MM.1S (cell line): ENCODE results near the gene OR2B3.

ENCODE experiments used
- DNase-seq: peaks from one replicate; pipeline ENCODE4 v3.0.0-alpha.2; 2015
- H2AFZ ChIP-seq: fragments of 300-600 bp; sonication (generic); 2 replicates; pipeline ENCODE4 v1.6.0; 2016; ENCODE audit warnings: antibody characterized with exemption, low read length
- H3F3A ChIP-seq: fragments of 300-600 bp; sonication (generic); 2 replicates; pipeline ENCODE4 v1.6.1; 2016; ENCODE audit warnings: mild to moderate bottlenecking, antibody characterized with exemption, low read length, moderate library complexity, mixed read lengths; ENCODE audit not compliant: insufficient read depth
- H3K27ac ChIP-seq: fragments of 300-600 bp; sonication (generic); 2 replicates; pipeline ENCODE4 v1.5.1; 2016; ENCODE audit warnings: mild to moderate bottlenecking, low read length
- H3K27me3 ChIP-seq: fragments of 300-600 bp; sonication (generic); replicated peaks from 2 replicates; pipeline ENCODE4 v1.6.0; 2016; ENCODE audit warnings: low read length; ENCODE audit not compliant: insufficient read depth
- H3K36me3 ChIP-seq: fragments of 300-600 bp; sonication (generic); replicated peaks from 2 replicates; pipeline ENCODE4 v1.6.1; 2016; ENCODE audit warnings: mild to moderate bottlenecking, low read length, mixed read lengths; ENCODE audit not compliant: insufficient read depth
- H3K4me1 ChIP-seq: fragments of 300-600 bp; sonication (generic); 2 replicates; pipeline ENCODE4 v1.6.1; 2016; ENCODE audit warnings: low read length, mixed read lengths
- H3K4me2 ChIP-seq: fragments of 300-600 bp; sonication (generic); 2 replicates; pipeline ENCODE4 v1.6.0; 2016; ENCODE audit warnings: low read depth, low read length
- H3K4me3 ChIP-seq: fragments of 300-600 bp; sonication (generic); 2 replicates; pipeline ENCODE4 v1.5.1; 2016; ENCODE audit warnings: low read length, mixed read lengths
- H3K79me2 ChIP-seq: fragments of 300-600 bp; sonication (generic); 2 replicates; pipeline ENCODE4 v1.6.1; 2016; ENCODE audit warnings: mixed run types, low read length, mixed read lengths
- H3K9ac ChIP-seq: fragments of 300-600 bp; sonication (generic); 2 replicates; pipeline ENCODE4 v1.6.1; 2016; ENCODE audit warnings: low read length, mixed read lengths
- H3K9me2 ChIP-seq: fragments of 300-600 bp; sonication (generic); replicated peaks from 2 replicates; pipeline ENCODE4 v1.6.1; 2016; ENCODE audit warnings: mild to moderate bottlenecking, low read length, mixed read lengths; ENCODE audit not compliant: insufficient read depth
- H3K9me3 ChIP-seq: fragments of 300-600 bp; sonication (generic); replicated peaks from 2 replicates; pipeline ENCODE4 v1.6.1; 2016; ENCODE audit warnings: mild to moderate bottlenecking, low read length, mixed read lengths; ENCODE audit not compliant: insufficient read depth
- H4K20me1 ChIP-seq: fragments of 300-600 bp; sonication (generic); 2 replicates; pipeline ENCODE4 v1.6.1; 2016; ENCODE audit warnings: mild to moderate bottlenecking, low read length, moderate library complexity, mixed read lengths; ENCODE audit not compliant: insufficient read depth
- CTCF ChIP-seq: fragments of 300-600 bp; sonication (generic); IDR thresholded peaks from 2 replicates; pipeline ENCODE4 v1.5.1; 2016; ENCODE audit warnings: antibody characterized with exemption, low read length, mixed read lengths
- EZH2 ChIP-seq: fragments of 300-600 bp; sonication (generic); optimal IDR thresholded peaks from 2 replicates; pipeline ENCODE3; 2017; ENCODE audit warnings: low read depth, mild to moderate bottlenecking, antibody characterized with exemption, low read length, mixed read lengths
- EZH2phosphoT487 ChIP-seq: fragments of 300-600 bp; sonication (generic); IDR thresholded peaks from 2 replicates; pipeline ENCODE4 v1.6.1; 2018; ENCODE audit warnings: antibody characterized with exemption, low read length

Gene OR2B3

GRCh38 chr6:29099190-29099589, 12.1 kb upstream of the OR2B3 start, which contains the start of gene OR2J1:
OR2J1 (plus strand) TSS chr6:29099490; CDS start chr6:29100943, 1,453 bp downstream.
- no peaks in the 10 kb centered on the region for H4K20me1 ChIP-seq
- no peak for TF ChIP-seq EZH2phosphoT487
- TF ChIP-seq CTCF = no peak
- TF ChIP-seq EZH2 = no peak
- no peaks in the 10 kb centered on the region for H3K36me3 ChIP-seq
- no peak for DNase-seq
- no peak within 1 kb of the TSS for H3K27ac ChIP-seq
- H3K4me1 ChIP-seq = no peaks in the 10 kb centered on the region
- no peaks in the 10 kb centered on the region for H3K9me2 ChIP-seq
- no peaks in the 10 kb centered on the region for H3K9me3 ChIP-seq
- H3K9ac ChIP-seq = no peak within 1 kb of the TSS
- no peak within 1 kb of the TSS for H3K4me3 ChIP-seq
- no peak within 1 kb of the TSS for H3K4me2 ChIP-seq
- H3K27me3 ChIP-seq = no peaks in the 10 kb centered on the region
- no peaks in the 10 kb centered on the region for H3F3A ChIP-seq
- H2AFZ ChIP-seq = no peak within 1 kb of the TSS
- no peaks in the 10 kb centered on the region for H3K79me2 ChIP-seq

- no peaks in the 10 kb centered on the region for H3K9me3 ChIP-seq
- no peak overlapping the region for H2AFZ ChIP-seq
- no peaks in the 10 kb centered on the region for H3K4me1 ChIP-seq
- no peaks in the 10 kb centered on the region for H3K27me3 ChIP-seq
- no peak overlapping the region for H3K9ac ChIP-seq
- no peaks in the 10 kb centered on the region for H3K79me2 ChIP-seq
- no peak overlapping the region for H3K4me3 ChIP-seq
- no peaks in the 10 kb centered on the region for H3K9me2 ChIP-seq
- TF ChIP-seq EZH2phosphoT487 (no peak), EZH2 (no peak), CTCF (no peak)
- no peaks in the 10 kb centered on the region for H3K36me3 ChIP-seq
- DNase-seq = no peak
- H3F3A ChIP-seq = no peaks in the 10 kb centered on the region
- H3K27ac ChIP-seq = no peak overlapping the region
- no peak overlapping the region for H3K4me2 ChIP-seq
- no peaks in the 10 kb centered on the region for H4K20me1 ChIP-seq
Observed at GRCh38 chr6:29097803-29098202, 10.7 kb upstream of the OR2B3 start.

- H3K36me3 ChIP-seq = no peaks in the 10 kb centered on the region
- no peak for TF ChIP-seq EZH2
- TF ChIP-seq EZH2phosphoT487 = no peak
- no peak for TF ChIP-seq CTCF
- no peak overlapping the region for H3K4me2 ChIP-seq
- H3K9me3 ChIP-seq = no peaks in the 10 kb centered on the region
- H3K9ac ChIP-seq = no peak overlapping the region
- H3K4me3 ChIP-seq = no peak overlapping the region
- H2AFZ ChIP-seq = no peak overlapping the region
- no peak overlapping the region for H3K27ac ChIP-seq
- no peak for DNase-seq
- H3K4me1 ChIP-seq = no peaks in the 10 kb centered on the region
- no peaks in the 10 kb centered on the region for H3K79me2 ChIP-seq
- no peaks in the 10 kb centered on the region for H3K9me2 ChIP-seq
- H3F3A ChIP-seq = no peaks in the 10 kb centered on the region
- H3K27me3 ChIP-seq = no peaks in the 10 kb centered on the region
- H4K20me1 ChIP-seq = no peaks in the 10 kb centered on the region
Observed at GRCh38 chr6:29092957-29093356, 5.8 kb upstream of the OR2B3 start.
